Measurements from ENCODE around the gene BRCA2.
"Not testable (repeated sequence)": the region's sequence is repeated elsewhere in the genome, so short reads cannot be mapped to it uniquely, and the experiment has no call there.

The BRCA2 gene

DNA sequence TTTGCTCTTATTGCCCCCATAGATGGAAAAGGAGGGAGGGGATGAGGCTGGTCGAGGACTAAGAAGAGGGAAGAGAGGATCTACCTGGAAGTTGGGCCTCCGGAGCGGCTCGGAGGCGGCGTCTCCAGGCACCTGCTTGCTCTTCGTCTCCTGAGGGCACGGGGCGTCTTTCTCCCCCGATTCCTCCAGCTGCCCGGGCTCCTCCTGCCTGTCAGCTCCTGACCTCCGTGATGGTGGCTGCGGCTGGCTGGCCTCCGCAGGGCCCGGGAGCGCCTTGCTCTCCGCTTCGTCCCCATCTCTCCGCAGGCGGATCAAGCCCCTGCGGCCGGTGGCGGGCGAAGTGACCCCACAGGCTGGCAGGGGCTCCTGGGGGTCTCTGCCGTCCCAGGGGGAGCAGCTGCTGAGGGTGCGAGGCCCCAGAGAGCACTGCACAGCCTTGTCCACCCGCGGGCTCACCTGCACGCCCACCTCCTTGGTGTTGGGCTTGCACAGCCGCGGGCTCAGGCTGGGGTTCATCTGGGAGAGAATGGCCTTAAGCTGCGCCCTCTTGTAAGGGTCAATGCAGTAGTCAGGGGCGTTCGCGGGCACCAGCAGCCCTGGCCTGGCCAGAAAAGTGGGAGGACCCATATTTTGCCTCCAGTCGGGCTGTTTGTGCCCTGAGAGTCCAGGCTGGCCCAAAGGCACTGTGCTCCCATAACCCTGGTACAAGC, 4.0 kb upstream of the BRCA2 start:
- DNase-seq (ENCODE audit: low read depth in 1 of 2, low spot score in 1 of 2): no peak

- peak in 1 of 2 donors; percentile 19 for DNase-seq (ENCODE audit: low read depth in 1 of 2, low spot score in 1 of 2)
Observed at GRCh38 chr13:32314271-32315237, 754 bp upstream of the BRCA2 start.

GRCh38 chr13:32316028-32316339, 676 bp downstream of the BRCA2 start:
- DNase-seq (ENCODE audit: low read depth in 1 of 2, low spot score in 1 of 2): peak in 1 of 2 donors; percentile 1

GRCh38 chr13:32316501-32316900, 1.2 kb downstream of the BRCA2 start:
- DNase-seq (ENCODE audit: low read depth in 1 of 2, low spot score in 1 of 2): no peak

DNA sequence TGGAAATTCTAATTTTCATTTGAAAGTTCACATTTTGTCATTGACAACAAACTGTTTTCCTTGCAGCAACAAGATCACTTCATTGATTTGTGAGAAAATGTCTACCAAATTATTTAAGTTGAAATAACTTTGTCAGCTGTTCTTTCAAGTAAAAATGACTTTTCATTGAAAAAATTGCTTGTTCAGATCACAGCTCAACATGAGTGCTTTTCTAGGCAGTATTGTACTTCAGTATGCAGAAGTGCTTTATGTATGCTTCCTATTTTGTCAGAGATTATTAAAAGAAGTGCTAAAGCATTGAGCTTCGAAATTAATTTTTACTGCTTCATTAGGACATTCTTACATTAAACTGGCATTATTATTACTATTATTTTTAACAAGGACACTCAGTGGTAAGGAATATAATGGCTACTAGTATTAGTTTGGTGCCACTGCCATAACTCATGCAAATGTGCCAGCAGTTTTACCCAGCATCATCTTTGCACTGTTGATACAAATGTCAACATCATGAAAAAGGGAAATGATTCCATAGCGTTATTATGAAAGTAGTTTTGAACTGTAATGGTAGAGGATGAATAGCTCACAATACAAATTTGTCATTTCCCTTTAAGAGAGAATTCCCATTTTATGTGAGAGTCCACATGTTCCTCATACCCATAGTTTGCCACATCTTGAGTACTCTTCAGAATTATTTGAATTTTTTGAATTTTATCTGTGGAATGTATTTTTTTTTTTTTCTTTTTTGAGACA, 2.6 kb downstream of the BRCA2 start:
- DNase-seq (ENCODE audit: low read depth in 1 of 2, low spot score in 1 of 2): no peak

DNA sequence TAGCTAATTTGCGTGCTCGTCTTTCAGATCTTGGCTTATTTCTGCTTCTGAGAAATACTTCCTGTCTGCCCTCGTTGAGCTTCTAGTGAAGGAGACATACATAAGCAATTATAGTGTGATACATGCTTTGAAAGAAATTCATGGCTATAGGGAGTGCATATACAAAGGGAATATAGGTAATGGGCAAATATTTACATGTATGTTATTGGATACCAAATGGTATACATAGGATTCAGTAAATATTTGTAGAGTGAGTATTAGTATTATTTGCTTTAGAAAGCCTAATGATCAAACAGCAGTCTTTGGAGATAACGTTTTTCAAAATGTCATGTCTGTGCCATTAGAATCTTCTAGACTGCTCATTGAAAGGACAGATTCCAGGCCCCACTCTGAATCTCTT, 5.2 kb downstream of the BRCA2 start:
- no peak for DNase-seq (ENCODE audit: low read depth in 1 of 2, low spot score in 1 of 2)

DNA sequence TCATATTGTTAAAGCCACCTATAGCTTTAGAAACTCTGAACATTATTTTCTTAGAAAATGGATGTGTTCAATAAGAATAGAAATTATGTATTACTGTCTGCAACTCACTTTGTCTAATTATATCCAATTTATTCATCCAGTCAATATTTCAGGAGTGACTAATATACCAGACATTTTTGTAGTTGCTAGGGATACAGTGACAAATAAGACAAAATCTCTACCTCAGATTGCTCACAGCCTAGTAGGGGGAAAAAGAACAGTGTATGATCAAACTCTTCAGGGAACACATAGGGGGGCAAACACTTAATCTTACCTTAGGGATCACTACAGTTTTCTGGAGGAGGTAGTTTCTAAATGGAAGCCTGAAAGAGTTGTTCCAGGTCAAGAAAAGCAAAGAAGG, 8.6 kb downstream of the BRCA2 start:
- DNase-seq (ENCODE audit: low read depth in 1 of 2, low spot score in 1 of 2): no peak

- no peak for DNase-seq (ENCODE audit: low read depth in 1 of 2, low spot score in 1 of 2)
Observed at GRCh38 chr13:32330441-32330840, 15.1 kb downstream of the BRCA2 start.

- no peak for DNase-seq (ENCODE audit: low read depth in 1 of 2, low spot score in 1 of 2)
Observed at GRCh38 chr13:32334671-32335070, 19.4 kb downstream of the BRCA2 start.

DNA sequence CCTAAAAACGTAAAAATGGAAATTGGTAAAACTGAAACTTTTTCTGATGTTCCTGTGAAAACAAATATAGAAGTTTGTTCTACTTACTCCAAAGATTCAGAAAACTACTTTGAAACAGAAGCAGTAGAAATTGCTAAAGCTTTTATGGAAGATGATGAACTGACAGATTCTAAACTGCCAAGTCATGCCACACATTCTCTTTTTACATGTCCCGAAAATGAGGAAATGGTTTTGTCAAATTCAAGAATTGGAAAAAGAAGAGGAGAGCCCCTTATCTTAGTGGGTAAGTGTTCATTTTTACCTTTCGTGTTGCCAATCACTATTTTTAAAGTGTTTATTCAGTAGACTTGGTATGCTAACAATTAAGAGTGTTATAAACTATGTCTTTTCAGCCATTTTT, 25.6 kb downstream of the BRCA2 start:
- DNase-seq (ENCODE audit: low read depth in 1 of 2, low spot score in 1 of 2): no peak

- DNase-seq (ENCODE audit: low read depth in 1 of 2, low spot score in 1 of 2): no peak
Observed at GRCh38 chr13:32347651-32348050, 32.3 kb downstream of the BRCA2 start.

DNA sequence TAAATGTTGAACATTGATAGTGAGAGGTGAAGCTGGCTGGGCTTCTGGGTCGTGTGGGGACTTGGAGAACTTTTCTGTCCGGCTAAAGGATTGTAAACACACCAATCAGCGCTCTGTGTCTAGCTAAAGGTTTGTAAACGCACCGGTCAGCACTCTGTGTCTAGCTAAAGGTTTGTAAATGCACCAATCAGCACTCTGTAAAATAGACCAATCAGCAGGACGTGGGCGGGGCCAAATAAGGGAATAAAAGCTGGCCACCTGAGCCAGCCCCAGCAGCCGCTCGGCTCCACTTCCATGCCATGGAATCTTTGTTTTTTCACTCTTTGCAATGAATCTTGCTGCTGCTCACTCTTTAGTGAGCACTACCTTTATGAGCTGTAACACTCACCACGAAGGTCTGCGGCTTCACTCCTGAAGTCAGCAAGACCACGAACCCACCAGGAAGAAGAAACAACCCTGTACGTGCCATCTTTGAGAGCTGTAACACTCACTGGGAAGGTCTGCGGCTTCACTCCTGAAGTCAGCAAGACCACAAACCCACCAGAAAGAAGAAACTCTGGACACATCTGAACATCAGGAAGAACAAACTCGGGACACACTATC, 35.6 kb downstream of the BRCA2 start:
- DNase-seq (ENCODE audit: low read depth in 1 of 2, low spot score in 1 of 2): not testable (repeated sequence)

DNA sequence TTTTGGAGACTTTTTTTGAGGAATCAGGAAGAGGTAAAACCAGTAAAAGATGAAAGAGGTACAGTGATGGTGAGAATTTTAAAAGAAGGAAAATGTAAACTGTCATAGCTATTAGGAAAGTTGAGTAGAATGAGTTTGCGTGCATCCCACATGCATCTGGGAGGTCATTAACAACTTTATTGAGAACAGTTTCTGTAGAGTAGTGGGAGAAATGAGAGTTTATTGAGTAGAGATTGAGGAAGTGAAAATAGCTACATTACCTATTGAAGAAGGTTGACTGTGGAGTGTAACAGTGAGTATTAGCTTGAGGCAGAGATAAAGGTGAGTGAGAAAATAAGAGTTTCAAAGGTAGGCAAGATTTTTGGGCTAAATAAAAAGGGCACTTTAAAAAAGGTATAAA, 38.7 kb downstream of the BRCA2 start:
- DNase-seq (ENCODE audit: low read depth in 1 of 2, low spot score in 1 of 2): no peak

- DNase-seq (ENCODE audit: low read depth in 1 of 2, low spot score in 1 of 2): not testable (repeated sequence)
Observed at GRCh38 chr13:32355935-32356334, 40.6 kb downstream of the BRCA2 start.

DNA sequence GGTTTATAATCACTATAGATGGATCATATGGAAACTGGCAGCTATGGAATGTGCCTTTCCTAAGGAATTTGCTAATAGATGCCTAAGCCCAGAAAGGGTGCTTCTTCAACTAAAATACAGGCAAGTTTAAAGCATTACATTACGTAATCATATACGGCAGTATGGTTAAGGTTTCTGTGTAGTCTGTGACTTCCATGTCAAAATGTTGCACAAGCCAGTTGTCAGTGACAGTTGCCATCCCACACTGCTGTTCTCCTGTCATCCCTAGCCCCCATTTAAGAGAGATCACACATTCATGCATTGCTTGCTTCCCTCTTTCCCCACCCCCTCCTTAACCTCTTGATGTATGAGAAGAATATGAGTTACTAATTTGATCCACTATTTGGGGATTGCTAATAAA, 47.3 kb downstream of the BRCA2 start:
- DNase-seq (ENCODE audit: low read depth in 1 of 2, low spot score in 1 of 2): no peak

- DNase-seq (ENCODE audit: low read depth in 1 of 2, low spot score in 1 of 2): no peak
Observed at GRCh38 chr13:32370805-32371204, 55.5 kb downstream of the BRCA2 start.

GRCh38 chr13:32376642-32377415, 61.5 kb downstream of the BRCA2 start:
- DNase-seq (ENCODE audit: low read depth in 1 of 2, low spot score in 1 of 2): no peak

GRCh38 chr13:32378012-32378411, 62.7 kb downstream of the BRCA2 start:
- DNase-seq (ENCODE audit: low read depth in 1 of 2, low spot score in 1 of 2): no peak

- no peak for DNase-seq (ENCODE audit: low read depth in 1 of 2, low spot score in 1 of 2)
Observed at GRCh38 chr13:32381539-32381938, 66.2 kb downstream of the BRCA2 start.

GRCh38 chr13:32383836-32384618, 68.7 kb downstream of the BRCA2 start:
- no peak for DNase-seq (ENCODE audit: low read depth in 1 of 2, low spot score in 1 of 2)

Data from stimulated activated CD4-positive, alpha-beta T cell treated with anti-CD3 and anti-CD28 coated beads, Interleukin-15, amount 100 ng/mL, for 1 hour (primary cell).